ENCODE measurements around the gene PLCH2.

DNA sequence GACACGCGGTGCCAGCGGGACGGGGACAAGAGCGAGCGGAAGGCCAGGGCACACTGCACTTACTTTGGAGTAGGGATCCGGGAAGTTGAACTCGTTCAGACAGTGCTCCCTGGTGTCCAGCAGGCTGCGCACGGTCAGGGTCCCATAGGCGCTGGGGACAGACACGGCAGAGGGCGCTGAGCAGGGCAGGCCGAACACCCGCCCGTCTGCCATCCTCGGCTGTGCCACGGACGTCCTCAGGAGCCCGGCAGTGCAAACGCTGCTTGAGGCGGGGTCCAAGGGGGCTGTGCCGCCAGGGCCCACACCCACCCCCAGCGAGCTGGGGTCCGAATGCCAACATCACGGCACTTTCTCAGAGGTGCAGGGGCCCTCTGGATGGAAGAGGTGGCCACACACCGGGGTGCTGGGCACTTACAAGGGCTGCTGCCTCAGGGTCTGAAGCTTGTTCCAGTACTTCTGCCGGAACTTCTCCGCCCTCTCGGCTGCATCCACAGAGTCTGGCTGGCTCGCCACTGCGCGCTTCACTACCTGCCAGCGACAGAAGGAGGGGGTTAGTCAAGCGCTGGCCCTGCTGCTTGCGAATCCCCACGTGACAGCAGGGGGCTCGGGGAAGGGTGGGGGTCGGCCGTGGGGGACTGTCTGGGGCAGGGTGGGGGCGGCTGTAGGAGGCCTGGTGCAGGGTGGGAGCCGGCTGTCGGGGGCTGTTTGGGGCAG, 38.0 kb downstream of the PLCH2 start:
- TF ChIP-seq, protein P1, sequence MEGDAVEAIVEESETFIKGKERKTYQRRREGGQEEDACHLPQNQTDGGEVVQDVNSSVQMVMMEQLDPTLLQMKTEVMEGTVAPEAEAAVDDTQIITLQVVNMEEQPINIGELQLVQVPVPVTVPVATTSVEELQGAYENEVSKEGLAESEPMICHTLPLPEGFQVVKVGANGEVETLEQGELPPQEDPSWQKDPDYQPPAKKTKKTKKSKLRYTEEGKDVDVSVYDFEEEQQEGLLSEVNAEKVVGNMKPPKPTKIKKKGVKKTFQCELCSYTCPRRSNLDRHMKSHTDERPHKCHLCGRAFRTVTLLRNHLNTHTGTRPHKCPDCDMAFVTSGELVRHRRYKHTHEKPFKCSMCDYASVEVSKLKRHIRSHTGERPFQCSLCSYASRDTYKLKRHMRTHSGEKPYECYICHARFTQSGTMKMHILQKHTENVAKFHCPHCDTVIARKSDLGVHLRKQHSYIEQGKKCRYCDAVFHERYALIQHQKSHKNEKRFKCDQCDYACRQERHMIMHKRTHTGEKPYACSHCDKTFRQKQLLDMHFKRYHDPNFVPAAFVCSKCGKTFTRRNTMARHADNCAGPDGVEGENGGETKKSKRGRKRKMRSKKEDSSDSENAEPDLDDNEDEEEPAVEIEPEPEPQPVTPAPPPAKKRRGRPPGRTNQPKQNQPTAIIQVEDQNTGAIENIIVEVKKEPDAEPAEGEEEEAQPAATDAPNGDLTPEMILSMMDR (IDR thresholded peaks at IDR 0.05; ENCODE audit: low read depth, low read length, missing input control) = no peak
- TF ChIP-seq GABPA (IDR thresholded peaks at IDR 0.05 in 1 of 2, conservative IDR thresholded peaks at IDR 0.05 in 1 of 2) (no peak), HNF4G (IDR thresholded peaks at IDR 0.05) (no peak), JUND (IDR thresholded peaks at IDR 0.05) (no peak), TAF1 (conservative IDR thresholded peaks at IDR 0.05) (no peak), FOXA1 (IDR thresholded peaks at IDR 0.05) (no peak), RAD21 (IDR thresholded peaks at IDR 0.05) (no peak), SP1 (IDR thresholded peaks at IDR 0.05) (no peak), FOXA2 (IDR thresholded peaks at IDR 0.05) (no peak), RXRA (IDR thresholded peaks at IDR 0.05) (no peak)
- TF ChIP-seq, protein P2, sequence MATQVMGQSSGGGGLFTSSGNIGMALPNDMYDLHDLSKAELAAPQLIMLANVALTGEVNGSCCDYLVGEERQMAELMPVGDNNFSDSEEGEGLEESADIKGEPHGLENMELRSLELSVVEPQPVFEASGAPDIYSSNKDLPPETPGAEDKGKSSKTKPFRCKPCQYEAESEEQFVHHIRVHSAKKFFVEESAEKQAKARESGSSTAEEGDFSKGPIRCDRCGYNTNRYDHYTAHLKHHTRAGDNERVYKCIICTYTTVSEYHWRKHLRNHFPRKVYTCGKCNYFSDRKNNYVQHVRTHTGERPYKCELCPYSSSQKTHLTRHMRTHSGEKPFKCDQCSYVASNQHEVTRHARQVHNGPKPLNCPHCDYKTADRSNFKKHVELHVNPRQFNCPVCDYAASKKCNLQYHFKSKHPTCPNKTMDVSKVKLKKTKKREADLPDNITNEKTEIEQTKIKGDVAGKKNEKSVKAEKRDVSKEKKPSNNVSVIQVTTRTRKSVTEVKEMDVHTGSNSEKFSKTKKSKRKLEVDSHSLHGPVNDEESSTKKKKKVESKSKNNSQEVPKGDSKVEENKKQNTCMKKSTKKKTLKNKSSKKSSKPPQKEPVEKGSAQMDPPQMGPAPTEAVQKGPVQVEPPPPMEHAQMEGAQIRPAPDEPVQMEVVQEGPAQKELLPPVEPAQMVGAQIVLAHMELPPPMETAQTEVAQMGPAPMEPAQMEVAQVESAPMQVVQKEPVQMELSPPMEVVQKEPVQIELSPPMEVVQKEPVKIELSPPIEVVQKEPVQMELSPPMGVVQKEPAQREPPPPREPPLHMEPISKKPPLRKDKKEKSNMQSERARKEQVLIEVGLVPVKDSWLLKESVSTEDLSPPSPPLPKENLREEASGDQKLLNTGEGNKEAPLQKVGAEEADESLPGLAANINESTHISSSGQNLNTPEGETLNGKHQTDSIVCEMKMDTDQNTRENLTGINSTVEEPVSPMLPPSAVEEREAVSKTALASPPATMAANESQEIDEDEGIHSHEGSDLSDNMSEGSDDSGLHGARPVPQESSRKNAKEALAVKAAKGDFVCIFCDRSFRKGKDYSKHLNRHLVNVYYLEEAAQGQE (IDR thresholded peaks at IDR 0.05) = no peak
- TF ChIP-seq, protein P3, sequence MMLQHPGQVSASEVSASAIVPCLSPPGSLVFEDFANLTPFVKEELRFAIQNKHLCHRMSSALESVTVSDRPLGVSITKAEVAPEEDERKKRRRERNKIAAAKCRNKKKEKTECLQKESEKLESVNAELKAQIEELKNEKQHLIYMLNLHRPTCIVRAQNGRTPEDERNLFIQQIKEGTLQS (IDR thresholded peaks at IDR 0.05) = no peak
- TF ChIP-seq, protein P4, sequence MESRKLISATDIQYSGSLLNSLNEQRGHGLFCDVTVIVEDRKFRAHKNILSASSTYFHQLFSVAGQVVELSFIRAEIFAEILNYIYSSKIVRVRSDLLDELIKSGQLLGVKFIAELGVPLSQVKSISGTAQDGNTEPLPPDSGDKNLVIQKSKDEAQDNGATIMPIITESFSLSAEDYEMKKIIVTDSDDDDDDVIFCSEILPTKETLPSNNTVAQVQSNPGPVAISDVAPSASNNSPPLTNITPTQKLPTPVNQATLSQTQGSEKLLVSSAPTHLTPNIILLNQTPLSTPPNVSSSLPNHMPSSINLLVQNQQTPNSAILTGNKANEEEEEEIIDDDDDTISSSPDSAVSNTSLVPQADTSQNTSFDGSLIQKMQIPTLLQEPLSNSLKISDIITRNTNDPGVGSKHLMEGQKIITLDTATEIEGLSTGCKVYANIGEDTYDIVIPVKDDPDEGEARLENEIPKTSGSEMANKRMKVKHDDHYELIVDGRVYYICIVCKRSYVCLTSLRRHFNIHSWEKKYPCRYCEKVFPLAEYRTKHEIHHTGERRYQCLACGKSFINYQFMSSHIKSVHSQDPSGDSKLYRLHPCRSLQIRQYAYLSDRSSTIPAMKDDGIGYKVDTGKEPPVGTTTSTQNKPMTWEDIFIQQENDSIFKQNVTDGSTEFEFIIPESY (IDR thresholded peaks at IDR 0.05) = no peak

Data from liver (tissue), 3 donors.